HCT116 (cell line): ENCODE data around the gene UCHL3. TPM values are rescaled to one million over a fixed set of nuclear protein-coding genes. Genes with fewer than 3 reads are reported as not detected.

Experiments
- ATAC-seq: fragments of 200-7000 bp; cut with Tn5 transposase; 2 replicates; pipeline ENCODE4 v1.9.1; 2020; ENCODE audit warnings: mild to moderate bottlenecking, moderate library complexity
- BruUV-seq: library from RNA; stranded (reverse); fragments of 400-500 nt; replicated peaks from 2 replicates; lab custom pipeline; 2021; lab: Mats Ljungman, UMichigan
- CTCF ChIA-PET: fragments of 300-600 bp; sonication (Branson Sonifier 250); formaldehyde crosslinking; loops from one replicate; lab custom pipeline; 2021; ENCODE audit warnings: antibody characterized with exemption; lab: Charles Lee
- POLR2A ChIA-PET: fragments of 300-600, 350-600 bp; sonication (Branson Sonifier 250); formaldehyde crosslinking; loops from one replicate; lab custom pipeline; 2021; ENCODE audit warnings: antibody characterized with exemption; lab: Charles Lee
- RAD21 ChIA-PET, 2 experiments: fragments of 300-600 bp; sonication (Branson Sonifier 250); formaldehyde crosslinking; loops; one replicate each; lab custom pipeline; 2023; ENCODE audit warnings: low total read pairs in 2 of 2; ENCODE audit not compliant: uncharacterized antibody in 2 of 2, unreplicated experiment in 2 of 2, low non-redundant PET in 1 of 2; lab: Charles Lee
- DNase-seq: peaks from one replicate; pipeline ENCODE4 v3.0.0-alpha.2; 2010; ENCODE audit warnings: low read depth, low spot score
- H2AFZ ChIP-seq: fragments of 200-600 bp; shearing (Covaris generic), sonication (generic); 2 replicates; pipeline ENCODE4 v1.6.1; 2017; ENCODE audit warnings: low read depth, mixed run types, mixed read lengths, antibody characterized with exemption, low read length; ENCODE audit not compliant: poor library complexity, severe bottlenecking
- H3K27ac ChIP-seq: 2 replicates; pipeline ENCODE4 v1.5.1; 2012; ENCODE audit warnings: low read depth, low read length
- H3K27me3 ChIP-seq: fragments of 200-600 bp; sonication (generic); 2 replicates; pipeline ENCODE4 v1.6.1; 2016; ENCODE audit warnings: mixed run types, low read length, mixed read lengths; ENCODE audit not compliant: insufficient read depth
- H3K36me3 ChIP-seq, 2 experiments: fragments of 200-500 bp in 1 of 2; fragments of 200-600 bp in 1 of 2; sonication (Bioruptor generic) in 1 of 2; sonication (generic) in 1 of 2; 2 replicates each; pipeline versions ENCODE4 v1.5.1 to v1.6.1; 2014 to 2016; ENCODE audit warnings: low read length in 2 of 2, inconsistent platforms in 1 of 2, mixed read lengths in 1 of 2, mixed run types in 1 of 2; ENCODE audit not compliant: insufficient read depth in 2 of 2, control insufficient read depth in 1 of 2
- H3K4me1 ChIP-seq, 2 experiments: fragments of 200-600 bp in 1 of 2; sonication (generic) in 1 of 2; 2 replicates each; pipeline versions ENCODE4 v1.5.1 to v1.6.1; 2012 to 2017; ENCODE audit warnings: low read length in 2 of 2, inconsistent platforms in 1 of 2, mild to moderate bottlenecking in 1 of 2, mixed read lengths in 1 of 2, mixed run types in 1 of 2, moderate library complexity in 1 of 2; ENCODE audit not compliant: insufficient read depth in 2 of 2, control insufficient read depth in 1 of 2
- H3K4me2 ChIP-seq: fragments of 200-600 bp; sonication (generic); 2 replicates; pipeline ENCODE4 v1.6.1; 2017; ENCODE audit warnings: mixed run types, low read length, mixed read lengths
- H3K4me3 ChIP-seq, 2 experiments: fragments of 200-600 bp in 1 of 2; sonication (generic) in 1 of 2; replicated peaks in 1 of 2; 2 replicates each; pipeline ENCODE4 v1.5.1; 2011 to 2016; ENCODE audit warnings: low read length in 2 of 2, control low read depth in 1 of 2, low read depth in 1 of 2, mild to moderate bottlenecking in 1 of 2, mixed read lengths in 1 of 2, mixed run types in 1 of 2
- H3K79me2 ChIP-seq: fragments of 200-600 bp; sonication (generic); 2 replicates; pipeline ENCODE4 v1.6.1; 2017; ENCODE audit warnings: mild to moderate bottlenecking, mixed run types, low read length, moderate library complexity, mixed read lengths; ENCODE audit not compliant: insufficient read depth
- H3K9ac ChIP-seq: fragments of 200-600 bp; sonication (generic); 2 replicates; pipeline ENCODE4 v1.6.1; 2016; ENCODE audit warnings: low read length, mixed read lengths
- H3K9me2 ChIP-seq: fragments of 200-600 bp; sonication (generic), shearing (Covaris generic); 2 replicates; pipeline ENCODE4 v1.6.1; 2017; ENCODE audit warnings: mixed run types, mild to moderate bottlenecking, moderate library complexity; ENCODE audit not compliant: insufficient read depth
- H3K9me3 ChIP-seq, 2 experiments: fragments of 200-500 bp in 1 of 2; fragments of 200-600 bp in 1 of 2; sonication (Bioruptor generic) in 1 of 2; sonication (generic) in 1 of 2; 2 replicates each; pipeline ENCODE4 v1.6.1; 2014 to 2017; ENCODE audit warnings: low read length in 2 of 2, mixed read lengths in 2 of 2, inconsistent platforms in 1 of 2, low read depth in 1 of 2, mild to moderate bottlenecking in 1 of 2, mixed run types in 1 of 2, moderate library complexity in 1 of 2; ENCODE audit not compliant: control insufficient read depth in 1 of 2, insufficient read depth in 1 of 2
- H4K20me1 ChIP-seq: fragments of 200-600 bp; sonication (generic), shearing (Covaris generic); 2 replicates; pipeline ENCODE4 v1.6.1; 2017; ENCODE audit warnings: mixed run types, mild to moderate bottlenecking, moderate library complexity; ENCODE audit not compliant: insufficient read depth
- ATF3 ChIP-seq: IDR thresholded peaks from 2 replicates; pipeline ENCODE4 v1.6.1; 2012
- CBX3 ChIP-seq: IDR thresholded peaks from 2 replicates; pipeline ENCODE4 v1.6.1; 2012; ENCODE audit warnings: low read depth
- CEBPB ChIP-seq: IDR thresholded peaks from 2 replicates; pipeline ENCODE4 v1.6.1; 2012; ENCODE audit warnings: low read depth
- EGR1 ChIP-seq: IDR thresholded peaks from 2 replicates; pipeline ENCODE4 v1.6.1; 2012; ENCODE audit warnings: low read depth
- ELF1 ChIP-seq: IDR thresholded peaks from 2 replicates; pipeline ENCODE4 v1.6.1; 2012; ENCODE audit warnings: low read depth, borderline replicate concordance
- EZH2phosphoT487 ChIP-seq: fragments of 200-600 bp; IDR thresholded peaks from 2 replicates; pipeline ENCODE4 v1.6.1; 2018; ENCODE audit warnings: antibody characterized with exemption, borderline replicate concordance
- FOSL1 ChIP-seq: IDR thresholded peaks from 2 replicates; pipeline ENCODE4 v1.6.1; 2012; ENCODE audit warnings: low read depth
- JUND ChIP-seq: IDR thresholded peaks from 2 replicates; pipeline ENCODE4 v1.6.1; 2012
- POLR2A ChIP-seq: IDR thresholded peaks from 2 replicates; pipeline ENCODE4 v1.7.0; 2011; ENCODE audit warnings: borderline replicate concordance; ENCODE audit not compliant: insufficient read depth, insufficient read length; ENCODE audit errors: extremely low read depth
- POLR2AphosphoS5 ChIP-seq: IDR thresholded peaks from 2 replicates; pipeline ENCODE4 v1.6.1; 2011; ENCODE audit warnings: mild to moderate bottlenecking, low read depth, low read length, moderate library complexity
- RAD21 ChIP-seq: IDR thresholded peaks from 2 replicates; pipeline ENCODE4 v1.6.1; 2012; ENCODE audit warnings: low read depth, mild to moderate bottlenecking
- REST ChIP-seq: IDR thresholded peaks from 2 replicates; pipeline ENCODE4 v1.6.1; 2012; ENCODE audit warnings: low read depth
- SIN3A ChIP-seq: IDR thresholded peaks from 2 replicates; pipeline ENCODE4 v1.6.1; 2012; ENCODE audit warnings: low read depth
- SP1 ChIP-seq: IDR thresholded peaks from 2 replicates; pipeline ENCODE4 v1.6.1; 2012; ENCODE audit warnings: low read depth
- SRF ChIP-seq: IDR thresholded peaks from 2 replicates; pipeline ENCODE4 v1.6.1; 2012; ENCODE audit warnings: low read depth
- TCF7L2 ChIP-seq: IDR thresholded peaks from 2 replicates; pipeline ENCODE4 v1.7.0; 2011; ENCODE audit warnings: borderline replicate concordance, inconsistent platforms; ENCODE audit not compliant: insufficient read depth, insufficient read length; ENCODE audit errors: extremely low read depth
- ZFX ChIP-seq: fragments of 450-650 bp; IDR thresholded peaks from 2 replicates; pipeline ENCODE4 v1.6.1; 2017
- ZNF274 ChIP-seq: fragments of 200-500 bp; sonication (Bioruptor generic); IDR thresholded peaks from 2 replicates; pipeline ENCODE4 v1.6.1; 2014; ENCODE audit warnings: mild to moderate bottlenecking, low read depth, low read length, inconsistent platforms
- intact Hi-C: fragments of 100-400 bp; cut with micrococcal nuclease; formaldehyde crosslinking; loops from 2 replicates; pipeline ENCODE4 v1.10.0; 2022
- total RNA-seq: library from RNA; stranded (reverse); gene quantifications from one replicate; pipeline ENCODE4 v1.2.1, GENCODE V29; 2021; ENCODE audit not compliant: unreplicated experiment

The UCHL3 gene
- total RNA-seq, 1 experiment from 2014 or later = 32.4 TPM

DNA sequence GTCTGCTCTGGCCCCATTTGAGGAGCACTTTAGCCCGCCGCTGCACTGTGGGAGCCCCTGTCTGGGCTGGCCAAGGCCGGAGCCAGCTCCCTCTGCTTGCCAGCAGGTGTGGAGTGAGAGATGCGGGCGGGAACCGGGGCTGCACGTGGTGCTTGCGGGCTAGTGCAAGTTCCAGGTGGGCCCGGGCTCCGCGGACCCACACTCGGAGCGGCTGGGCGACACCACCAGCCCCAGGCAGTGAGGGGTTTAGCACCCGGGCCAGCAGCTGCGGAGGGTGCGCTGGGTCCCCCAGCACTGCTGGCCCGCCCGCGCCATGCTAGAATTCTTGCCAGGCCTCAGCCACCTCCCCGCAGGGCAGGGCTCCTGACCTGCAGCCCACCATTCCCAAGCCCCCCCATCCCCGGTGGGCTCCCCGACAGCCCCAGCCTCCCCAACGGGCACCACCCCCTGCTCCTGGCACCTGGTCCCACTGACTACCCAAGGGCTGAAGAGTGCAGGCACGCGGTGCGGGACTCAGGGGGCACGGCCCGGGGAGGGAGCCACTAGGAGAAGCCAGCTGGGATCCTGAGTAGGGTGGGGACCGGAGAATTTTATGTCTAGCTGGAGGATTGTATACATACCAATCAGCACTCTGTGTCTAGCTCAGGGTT is 31.0 kb upstream of the UCHL3 start:
- Histone ChIP-seq H3K9ac (no peak overlapping the region), H3K4me2 (no peak overlapping the region), H3K9me2 (no peaks in the 10 kb centered on the region), H3K27me3 (no peaks in the 10 kb centered on the region), H3K4me3 (no peak overlapping the region), H3K79me2 (no peaks in the 10 kb centered on the region), H3K36me3 (no peaks in the 10 kb centered on the region), H3K27ac (no peak overlapping the region), H2AFZ (no peak overlapping the region), H4K20me1 (no peaks in the 10 kb centered on the region), H3K9me3 (no peaks in the 10 kb centered on the region), H3K4me1 (no peaks in the 10 kb centered on the region)
- intact Hi-C loops = no loop called here
- BruUV-seq = no TSS peak
- ATAC-seq (no peak), DNase-seq (no peak)
- RAD21 ChIA-PET = interaction anchor here in 1 of 2 experiments (0.6 kb wide), 1 partner anchor 38 kb away, joined by 6 read pairs; no protein-coding TSS in a partner anchor
- POLR2A ChIA-PET = no interaction called here
- CTCF ChIA-PET = no interaction called here
- no peak for TF ChIP-seq SIN3A
- TF ChIP-seq ATF3 = no peak
- TF ChIP-seq ELF1 = no peak

DNA sequence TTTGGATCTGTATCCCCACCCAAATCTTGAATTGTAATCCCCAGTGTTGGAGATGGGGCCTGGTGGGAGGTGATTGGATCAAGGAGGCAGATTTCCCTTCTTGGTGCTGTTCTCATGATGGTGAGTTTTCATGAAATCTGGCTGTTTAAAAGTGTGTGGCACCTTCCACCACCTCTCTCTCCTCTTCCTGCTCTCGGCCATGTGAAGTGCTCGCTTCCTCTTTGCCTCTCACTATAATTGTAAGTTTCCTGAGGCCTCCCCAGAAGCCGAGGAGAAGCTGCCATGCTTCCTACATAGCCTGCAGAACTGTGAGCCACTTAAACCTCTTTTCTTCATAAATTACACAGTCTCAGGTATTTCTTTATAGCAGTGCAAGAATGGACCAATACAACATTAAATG is 27.6 kb upstream of the UCHL3 start:
- no peak overlapping the region for H3K4me3 ChIP-seq
- POLR2A ChIA-PET = no interaction called here
- H2AFZ ChIP-seq = no peak overlapping the region
- DNase-seq (no peak), ATAC-seq (no peak)
- no peaks in the 10 kb centered on the region for H3K4me1 ChIP-seq
- H3K27me3 ChIP-seq = no peaks in the 10 kb centered on the region
- no peak overlapping the region for H3K27ac ChIP-seq
- H3K36me3 ChIP-seq = peaks cover 0 to 9% of the 10 kb centered on the region in 2 experiments; a peak in 2 of 4 replicates
- intact Hi-C loops = no loop called here
- no peak for TF ChIP-seq SRF
- TF ChIP-seq JUND = no peak
- TF ChIP-seq ATF3 = no peak
- no peak for TF ChIP-seq EZH2phosphoT487
- TF ChIP-seq CBX3 = no peak
- TF ChIP-seq REST = no peak
- TF ChIP-seq CEBPB = no peak
- no peak for TF ChIP-seq TCF7L2
- TF ChIP-seq EGR1 = no peak
- no peak for TF ChIP-seq RAD21
- no peak for TF ChIP-seq POLR2A
- TF ChIP-seq FOSL1 = no peak
- no peak for TF ChIP-seq ZNF274
- TF ChIP-seq ZFX = no peak
- no peak for TF ChIP-seq POLR2AphosphoS5
- TF ChIP-seq SP1 = no peak
- H3K79me2 ChIP-seq = no peaks in the 10 kb centered on the region
- no peak overlapping the region for H3K4me2 ChIP-seq
- RAD21 ChIA-PET = no interaction called here
- CTCF ChIA-PET = no interaction called here
- no peak overlapping the region for H3K9ac ChIP-seq
- BruUV-seq = no TSS peak
- no peaks in the 10 kb centered on the region for H4K20me1 ChIP-seq
- H3K9me3 ChIP-seq = no peaks in the 10 kb centered on the region
- H3K9me2 ChIP-seq = no peaks in the 10 kb centered on the region
